K562 (cell line): ENCODE data around the gene MPHOSPH9.

Experiments
- CHD2 ChIP-seq: IDR thresholded peaks from 2 replicates; pipeline ENCODE4 v1.6.1; 2011; ENCODE audit warnings: low read depth, low read length
- CTCF ChIP-seq, 3 experiments: IDR thresholded peaks in 2 of 3; conservative IDR thresholded peaks in 1 of 3; 2 replicates each; pipeline ENCODE4 v1.5.1; 2011 to 2012; ENCODE audit warnings: low read length in 3 of 3, mild to moderate bottlenecking in 3 of 3, control low read depth in 2 of 3, improper control_type of control experiment in 1 of 3, inconsistent platforms in 1 of 3, low read depth in 1 of 3, mixed read lengths in 1 of 3, moderate library complexity in 1 of 3; ENCODE audit not compliant: insufficient read depth in 2 of 3
- NFXL1 ChIP-seq: fragments of 450-650 bp; formaldehyde crosslinking; IDR thresholded peaks from 2 replicates; pipeline ENCODE4 v1.4.0; 2021; ENCODE audit warnings: mild to moderate bottlenecking
- POLR2AphosphoS5 ChIP-seq: IDR thresholded peaks from 2 replicates; pipeline ENCODE4 v1.6.1; 2011; ENCODE audit warnings: mild to moderate bottlenecking, low read depth, low read length, moderate library complexity; ENCODE audit not compliant: control insufficient read depth, insufficient read depth
- RAD21 ChIP-seq, 2 experiments: fragments of 250-450 bp in 1 of 2; fragments of 450-650 bp in 1 of 2; sonication (Bioruptor Pico) in 1 of 2; formaldehyde crosslinking in 1 of 2; IDR thresholded peaks in 1 of 2; conservative IDR thresholded peaks in 1 of 2; 2 replicates each; pipeline versions ENCODE4 v1.4.0 to v1.8.0; 2020 to 2022; ENCODE audit warnings: mild to moderate bottlenecking in 2 of 2, moderate library complexity in 1 of 2
- RFX7 ChIP-seq: fragments of 250-450 bp; sonication (Bioruptor Pico); IDR thresholded peaks from 2 replicates; pipeline ENCODE4 v1.5.1; 2021; ENCODE audit warnings: mild to moderate bottlenecking
- SIN3A ChIP-seq, 2 experiments: fragments of 150-350 bp in 1 of 2; IDR thresholded peaks; 2 replicates each; pipeline ENCODE4 v1.6.1; 2011 to 2016; ENCODE audit warnings: borderline replicate concordance in 2 of 2, low read depth in 2 of 2, low read length in 2 of 2, mild to moderate bottlenecking in 2 of 2, moderate library complexity in 2 of 2; ENCODE audit not compliant: control insufficient read depth in 1 of 2
- ZNF224 ChIP-seq: sonication (generic); formaldehyde crosslinking; IDR thresholded peaks from 2 replicates; pipeline ENCODE4 v1.8.0; 2022; ENCODE audit warnings: mild to moderate bottlenecking, missing genetic modification reagents
- ZNF274 ChIP-seq: IDR thresholded peaks from 2 replicates; pipeline ENCODE4 v1.6.1; 2011; ENCODE audit warnings: low read depth, mild to moderate bottlenecking, low read length, moderate library complexity, borderline replicate concordance
- ZNF644 ChIP-seq: fragments of 200-800 bp; sonication (Bioruptor generic); IDR thresholded peaks from 2 replicates; pipeline ENCODE4 v1.6.1; 2016; ENCODE audit warnings: low read depth, missing genetic modification characterization, missing compliant biosample characterization
- ZNF75A ChIP-seq: fragments of 450-650 bp; formaldehyde crosslinking; IDR thresholded peaks from 2 replicates; pipeline ENCODE4 v1.4.0; 2020; ENCODE audit warnings: mild to moderate bottlenecking
- ZSCAN29 ChIP-seq: fragments of 450-650 bp; IDR thresholded peaks from 2 replicates; pipeline ENCODE4 v1.6.1; 2017
- TF ChIP-seq, protein P1 (sequence below): sonication (generic); formaldehyde crosslinking; IDR thresholded peaks from 2 replicates; pipeline ENCODE4 v1.8.1; 2023; ENCODE audit warnings: mild to moderate bottlenecking, missing genetic modification reagents

DNA sequence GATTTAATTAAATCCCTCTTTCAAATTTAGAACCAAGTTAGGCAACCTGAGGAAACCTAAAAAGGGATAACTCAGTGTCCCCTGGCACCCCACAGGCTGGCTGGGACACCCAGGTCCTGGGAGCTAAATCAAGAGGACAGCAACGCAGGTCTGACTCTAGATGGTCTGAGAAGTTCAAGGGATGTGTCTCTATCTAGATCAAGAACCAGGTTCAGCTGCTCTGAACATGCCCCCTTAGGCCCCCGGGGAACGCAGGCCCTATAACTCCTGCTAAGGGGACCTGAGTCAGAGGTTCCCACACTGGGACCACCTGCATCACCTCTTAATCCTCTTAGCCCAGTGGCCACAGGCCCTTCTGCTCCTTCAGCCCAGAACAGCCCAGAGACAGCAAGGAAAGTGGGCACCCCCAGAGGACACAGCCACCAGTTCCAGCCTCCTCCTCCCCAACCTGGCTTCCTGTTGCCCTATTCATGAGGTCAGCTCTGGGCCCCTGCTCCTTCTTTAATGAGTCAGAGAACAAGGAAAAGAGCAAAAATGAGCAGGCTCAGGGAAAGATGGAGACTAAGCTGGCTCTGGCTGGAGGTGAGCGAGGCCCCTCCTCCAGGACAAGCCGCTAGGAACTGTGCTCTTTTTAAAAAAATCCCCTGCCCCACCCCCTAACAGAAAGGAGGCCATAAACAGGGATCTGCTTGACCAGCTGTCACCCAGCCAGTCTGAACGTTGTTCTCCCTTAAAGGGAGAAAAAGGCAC, 92.8 kb downstream of the MPHOSPH9 start:
- TF ChIP-seq ZNF224 (CRISPR knock-in tag), result no peak
- no peak for TF ChIP-seq ZNF274
- no peak for TF ChIP-seq ZSCAN29
- TF ChIP-seq ZNF75A (CRISPR knock-in tag), result no peak
- TF ChIP-seq CTCF (IDR thresholded peaks at IDR 0.05 in 2 of 3, conservative IDR thresholded peaks at IDR 0.05 in 1 of 3; ENCODE audit: insufficient read depth in 2 of 3, low read depth in 1 of 3, low read length in 3 of 3), result no peak
- no peak for TF ChIP-seq RAD21 (CRISPR knock-in tag; conservative IDR thresholded peaks at IDR 0.05 in 1 of 2, IDR thresholded peaks at IDR 0.05 in 1 of 2)
- TF ChIP-seq POLR2AphosphoS5, result no peak
- TF ChIP-seq SIN3A (IDR thresholded peaks at IDR 0.05; ENCODE audit: borderline replicate concordance in 2 of 2, control insufficient read depth in 1 of 2, low read depth in 2 of 2, low read length in 2 of 2), result no peak
- TF ChIP-seq, protein P1, sequence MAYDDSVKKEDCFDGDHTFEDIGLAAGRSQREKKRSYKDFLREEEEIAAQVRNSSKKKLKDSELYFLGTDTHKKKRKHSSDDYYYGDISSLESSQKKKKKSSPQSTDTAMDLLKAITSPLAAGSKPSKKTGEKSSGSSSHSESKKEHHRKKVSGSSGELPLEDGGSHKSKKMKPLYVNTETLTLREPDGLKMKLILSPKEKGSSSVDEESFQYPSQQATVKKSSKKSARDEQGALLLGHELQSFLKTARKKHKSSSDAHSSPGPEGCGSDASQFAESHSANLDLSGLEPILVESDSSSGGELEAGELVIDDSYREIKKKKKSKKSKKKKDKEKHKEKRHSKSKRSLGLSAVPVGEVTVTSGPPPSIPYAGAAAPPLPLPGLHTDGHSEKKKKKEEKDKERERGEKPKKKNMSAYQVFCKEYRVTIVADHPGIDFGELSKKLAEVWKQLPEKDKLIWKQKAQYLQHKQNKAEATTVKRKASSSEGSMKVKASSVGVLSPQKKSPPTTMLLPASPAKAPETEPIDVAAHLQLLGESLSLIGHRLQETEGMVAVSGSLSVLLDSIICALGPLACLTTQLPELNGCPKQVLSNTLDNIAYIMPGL (CRISPR knock-in tag), result no peak
- TF ChIP-seq NFXL1 (CRISPR knock-in tag), result no peak
- no peak for TF ChIP-seq RFX7 (CRISPR knock-in tag)
- TF ChIP-seq CHD2, result no peak
- TF ChIP-seq ZNF644 (tag), result no peak
